T47D (cell line): Measurements from ENCODE around the gene DLK1.

ENCODE experiments used
- DNase-seq, 2 experiments: peaks; one replicate each; pipeline versions ENCODE4 v3.0.0 to v3.0.0-alpha.2; 2011 to 2012; ENCODE audit warnings: low read depth in 1 of 2, low spot score in 1 of 2
- JUND ChIP-seq: IDR thresholded peaks from 2 replicates; pipeline ENCODE4 v1.6.1; 2012; ENCODE audit warnings: low read depth
- in situ Hi-C: cut with HindIII; loops from 2 replicates; pipeline ENCODE4 v1.10.0; 2016; ENCODE audit warnings: low sequenced_read_pairs, low pct_unique_long_range_greater_than_20kb

Gene DLK1

DNA sequence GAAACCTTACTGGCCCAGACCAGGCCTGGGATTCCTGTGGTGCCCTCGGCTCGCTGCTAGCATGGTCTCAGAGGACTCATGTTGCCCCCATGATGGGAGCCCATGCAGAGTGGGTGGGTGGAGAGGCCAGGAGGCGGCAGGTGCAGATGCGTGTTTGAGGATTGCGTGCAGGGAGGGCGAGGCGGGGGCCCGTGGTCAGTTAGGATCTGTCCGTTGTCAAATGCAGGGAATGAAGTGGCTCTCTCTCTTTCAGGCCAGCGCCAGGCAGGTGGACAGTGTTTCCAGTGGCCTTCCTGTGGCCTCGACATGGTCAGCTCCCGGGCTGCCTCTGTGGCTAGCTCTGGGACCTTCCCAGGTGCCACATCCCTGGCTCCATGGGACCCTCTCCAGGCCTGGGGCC is 39.3 kb upstream of the DLK1 start:
- DNase-seq: no peak
- in situ Hi-C loops: no loop called here
- no peak for TF ChIP-seq JUND

DNA sequence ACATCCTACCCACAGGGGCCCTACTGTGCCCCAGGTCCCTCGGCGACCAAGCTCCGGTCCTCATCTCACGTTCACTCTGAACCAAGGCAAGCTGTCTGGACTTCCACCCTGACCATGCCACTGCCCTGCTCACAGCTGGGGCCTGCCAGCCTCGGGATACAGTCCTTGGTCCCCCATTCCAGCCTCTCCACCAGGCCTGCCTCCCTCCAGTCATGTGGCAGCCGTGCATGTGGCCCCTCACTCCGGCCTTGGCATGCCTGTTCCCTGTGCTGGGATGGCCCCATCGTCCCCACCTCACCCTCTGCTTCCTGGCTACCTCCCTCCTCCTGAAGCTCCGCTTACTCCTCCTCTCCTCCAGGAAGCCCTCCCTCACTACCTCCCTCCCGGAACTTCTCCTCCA is 38.6 kb upstream of the DLK1 start:
- no peak for TF ChIP-seq JUND
- DNase-seq: no peak
- in situ Hi-C loops: no loop called here

DNA sequence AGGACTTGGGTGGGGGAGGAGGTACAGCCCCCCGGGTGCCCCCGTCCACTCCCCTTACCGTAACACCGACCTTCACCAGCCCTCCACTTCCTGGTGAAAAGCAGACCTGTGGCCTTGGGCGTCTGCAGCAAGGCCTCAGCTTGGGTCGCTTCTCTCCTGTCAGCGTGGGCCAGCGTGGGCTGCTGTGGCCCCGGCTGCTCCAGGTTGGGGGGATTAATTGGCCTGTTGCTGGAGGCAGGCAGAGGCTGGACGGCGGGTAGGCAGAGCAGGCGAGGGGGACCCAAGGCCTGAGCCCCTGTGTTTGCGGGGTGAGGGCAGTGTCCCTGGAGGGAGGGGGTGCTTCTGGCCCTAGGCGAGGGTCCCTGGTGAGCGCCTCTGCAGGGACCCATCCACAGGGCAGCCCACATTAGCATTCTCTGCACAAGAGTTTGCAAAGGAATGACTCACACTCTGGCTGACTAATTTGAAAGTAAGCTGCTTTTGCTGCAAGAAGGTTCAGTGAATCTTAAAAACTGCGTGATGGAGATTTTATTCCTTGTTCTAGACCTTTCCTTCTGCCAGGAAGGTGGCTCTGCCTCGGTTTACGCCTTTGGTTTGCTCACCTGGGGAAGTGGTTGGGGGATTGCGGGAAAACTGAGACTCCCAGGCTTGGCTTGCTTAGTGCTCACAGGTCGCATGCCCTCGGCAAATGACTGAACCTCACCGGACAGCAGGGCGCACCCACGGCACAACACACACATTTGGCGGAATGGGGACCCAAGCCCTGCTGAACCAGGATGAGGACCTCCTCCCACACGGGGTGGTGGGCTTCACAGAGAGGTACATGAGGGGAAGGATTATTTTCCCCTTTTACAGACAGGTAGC is 37.9 kb upstream of the DLK1 start:
- no peak for DNase-seq
- no peak for TF ChIP-seq JUND
- in situ Hi-C loops: no loop called here

DNA sequence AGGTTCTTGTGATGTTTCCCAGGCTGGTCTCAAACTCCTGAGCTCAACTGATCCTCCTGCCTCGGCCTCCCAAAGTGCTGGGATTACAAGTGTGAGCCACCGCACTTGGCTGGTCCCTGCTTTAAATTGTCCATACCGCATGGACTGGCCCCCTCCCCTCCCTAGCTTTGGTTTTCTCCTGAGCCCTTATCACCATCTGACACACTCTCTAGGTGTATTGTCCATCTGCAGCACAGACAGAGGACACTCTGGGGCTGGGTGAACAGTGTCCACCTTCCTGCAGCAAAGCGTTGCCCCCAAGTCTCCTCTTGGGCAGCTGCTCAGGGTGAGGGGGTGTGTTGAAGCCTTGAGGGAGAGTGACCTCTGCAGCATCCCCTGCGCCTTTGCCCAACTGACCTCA is 36.0 kb upstream of the DLK1 start:
- in situ Hi-C loops: no loop called here

DNA sequence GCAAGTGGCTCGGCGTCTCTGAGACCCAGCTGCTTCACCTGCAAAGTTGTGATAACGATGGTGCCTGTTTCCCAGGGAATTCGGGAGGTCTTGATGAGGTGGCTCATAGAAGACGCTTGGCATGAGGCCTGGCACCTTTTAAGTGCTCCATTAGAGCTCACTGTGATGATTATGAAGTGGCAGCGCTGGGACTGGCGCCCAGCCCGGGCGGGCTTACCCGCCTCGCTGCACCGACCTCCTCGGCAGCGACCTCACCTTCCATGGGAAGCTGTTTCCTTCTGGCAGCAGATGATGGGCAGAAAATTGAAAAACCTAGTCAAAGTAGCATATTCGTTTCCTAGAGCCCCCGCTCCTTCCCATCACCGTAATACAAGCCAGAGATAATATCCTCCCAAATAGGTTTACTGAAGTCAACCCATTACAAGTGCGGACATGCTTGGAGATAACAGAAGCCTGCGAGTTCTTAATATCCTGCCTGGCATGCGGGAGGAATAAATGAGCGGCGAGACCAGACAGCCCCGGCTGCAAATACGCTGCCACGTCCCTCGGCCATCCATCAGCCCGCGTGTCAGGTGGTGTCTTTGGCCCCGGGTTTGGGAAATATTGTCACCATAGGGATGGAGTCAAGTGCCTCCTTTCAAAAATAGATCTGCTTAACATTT is 35.2 kb upstream of the DLK1 start:
- in situ Hi-C loops: no loop called here
- DNase-seq: no peak
- TF ChIP-seq JUND: no peak

More for the DNA sequence above, 36.0 kb upstream of the DLK1 start:
- no peak for TF ChIP-seq JUND
- no peak for DNase-seq

DNA sequence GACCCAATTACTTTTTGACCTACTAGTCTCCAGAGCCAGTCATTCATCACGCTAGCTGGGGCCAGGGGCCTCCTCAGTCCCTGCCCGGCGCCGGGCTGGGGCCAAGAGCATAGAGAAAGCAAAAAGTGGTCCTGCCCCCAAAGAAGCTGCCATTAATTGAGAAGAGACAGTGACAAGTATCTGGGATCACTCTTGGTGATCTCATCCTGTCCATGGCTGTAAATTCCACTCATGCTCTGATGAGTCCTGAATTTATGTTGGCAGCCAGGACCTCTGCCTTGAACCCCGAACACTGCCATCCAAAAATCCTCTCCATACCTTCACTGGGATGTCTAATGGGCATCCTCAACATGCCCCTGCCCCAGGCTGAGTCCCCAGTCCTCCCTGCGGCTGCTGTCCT is 34.4 kb upstream of the DLK1 start:
- DNase-seq: no peak
- in situ Hi-C loops: no loop called here
- no peak for TF ChIP-seq JUND

DNA sequence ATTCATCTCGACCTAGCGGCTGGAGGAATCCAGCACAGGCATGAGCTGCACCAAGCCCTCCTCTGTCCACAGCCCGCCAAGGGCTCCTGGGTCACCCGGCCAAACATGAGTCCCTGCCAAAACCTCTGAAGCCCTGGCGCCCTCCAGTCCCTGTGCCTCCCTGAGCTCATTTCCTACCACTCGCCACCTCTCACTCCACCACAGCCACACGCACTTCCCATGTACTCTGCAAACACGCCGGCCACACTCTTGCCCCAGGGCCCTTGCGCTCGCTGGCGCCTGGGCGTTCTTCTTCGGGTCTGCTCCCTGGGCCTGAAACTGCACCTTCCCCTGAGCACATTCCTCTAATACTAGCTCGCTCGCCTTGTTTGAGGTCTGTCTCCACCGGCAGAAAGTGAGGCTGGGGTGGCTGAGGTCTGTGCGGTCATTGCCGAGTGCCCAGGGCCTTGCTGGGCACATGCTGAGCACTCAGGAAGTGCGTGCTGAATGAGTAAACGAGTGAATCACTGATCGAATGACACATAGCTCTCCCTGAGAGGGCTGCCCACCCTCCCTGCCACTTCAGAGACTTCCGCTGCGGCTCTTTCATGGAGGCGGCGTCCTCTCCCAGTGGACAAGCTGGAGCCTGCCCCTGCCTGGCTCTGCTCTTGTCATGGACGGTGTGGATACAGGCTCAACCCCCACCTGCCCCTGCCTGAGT is 33.7 kb upstream of the DLK1 start:
- in situ Hi-C loops: no loop called here
- TF ChIP-seq JUND: no peak
- DNase-seq: no peak

DNA sequence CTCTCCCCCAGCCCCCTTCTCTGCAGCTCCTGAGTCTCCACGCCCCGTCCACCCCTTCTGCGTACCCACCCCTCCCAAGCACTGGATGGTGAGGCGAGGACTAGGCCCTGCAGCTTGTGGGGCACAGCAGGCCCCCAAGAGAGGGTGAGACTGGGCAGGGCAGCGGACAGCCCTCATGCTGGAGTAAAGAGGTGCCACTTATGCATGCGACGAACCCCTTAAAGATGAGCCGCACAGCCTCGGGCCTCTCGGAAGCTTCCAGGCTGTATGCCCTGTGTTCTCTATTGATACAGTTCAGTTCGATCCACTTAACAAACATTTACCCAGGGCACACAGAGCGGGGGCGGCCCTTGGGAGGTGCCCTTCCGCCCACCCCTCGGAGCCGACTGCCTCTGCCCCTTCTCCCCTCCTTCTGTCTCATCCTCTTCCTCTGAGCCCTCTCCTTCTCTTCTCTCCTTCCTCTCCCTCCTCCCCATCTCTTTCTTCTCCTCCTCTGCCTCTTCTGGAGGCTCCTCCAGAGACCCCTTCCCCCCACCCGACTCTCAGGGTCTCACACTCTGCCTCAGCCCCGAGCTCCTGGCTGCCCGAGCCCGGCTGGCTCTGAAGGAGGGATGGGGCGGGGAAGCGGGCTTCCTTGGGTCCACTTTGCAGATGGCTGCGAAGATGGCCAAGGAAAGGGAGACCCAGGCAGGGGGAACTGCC is 32.7 kb upstream of the DLK1 start:
- in situ Hi-C loops: no loop called here
- TF ChIP-seq JUND: no peak
- no peak for DNase-seq

DNA sequence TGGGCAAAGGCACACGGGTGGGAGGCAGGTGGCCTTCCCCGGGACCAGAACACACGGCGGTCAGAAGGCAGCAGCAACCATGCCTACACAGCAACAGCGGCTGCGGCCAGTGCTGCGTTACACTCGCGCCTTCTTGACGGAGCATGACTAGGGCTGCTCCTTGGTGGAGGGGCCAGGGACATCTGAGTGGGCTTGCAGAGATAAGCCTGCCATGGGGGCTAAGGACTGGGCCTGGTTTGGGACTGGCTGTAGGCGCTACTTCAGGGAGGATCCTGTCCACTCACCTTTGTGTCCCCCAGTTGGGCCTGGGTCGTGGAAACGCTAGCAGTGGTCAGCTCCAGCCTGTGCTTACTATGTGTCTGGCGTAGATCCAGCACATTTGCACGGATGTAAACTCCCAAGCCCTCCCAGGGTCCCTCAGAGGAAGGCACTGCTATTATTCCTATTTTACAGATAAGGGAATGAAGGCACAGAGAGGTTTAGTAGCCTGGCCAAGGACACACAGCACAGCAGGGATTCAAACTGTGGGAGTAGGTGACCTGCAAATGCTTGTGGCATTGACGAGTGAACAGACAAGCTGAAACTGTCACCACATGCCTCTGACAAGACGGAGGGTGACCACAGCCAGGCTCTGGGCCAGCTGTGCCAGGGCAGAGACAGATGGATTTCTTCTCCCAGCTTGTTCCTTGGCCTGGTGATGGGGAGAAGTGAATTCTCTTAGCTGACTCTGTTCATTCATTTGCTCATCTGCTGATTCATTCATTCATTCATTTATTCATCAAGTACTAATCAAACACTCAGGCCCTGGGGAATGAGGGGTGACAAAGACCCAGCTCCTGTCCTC is 31.9 kb upstream of the DLK1 start:
- in situ Hi-C loops: no loop called here
- no peak for TF ChIP-seq JUND
- no peak for DNase-seq

DNA sequence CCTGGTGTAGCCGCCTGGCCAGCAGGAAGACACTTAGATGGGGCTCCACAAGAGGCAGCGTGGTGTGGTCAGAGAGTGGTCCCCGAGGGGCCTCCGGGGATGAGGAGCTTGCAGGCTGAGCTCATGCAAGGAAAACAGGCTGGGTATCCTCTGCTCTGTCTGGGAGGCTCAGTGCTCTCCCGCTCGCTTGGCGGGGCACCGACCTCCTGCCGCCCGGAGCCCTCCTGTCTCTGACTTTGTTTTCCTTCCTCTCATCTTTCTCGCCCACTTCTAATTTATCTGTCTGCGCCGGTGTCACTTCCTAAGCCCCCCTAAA is 31.3 kb upstream of the DLK1 start:
- no peak for DNase-seq
- in situ Hi-C loops: no loop called here
- no peak for TF ChIP-seq JUND

DNA sequence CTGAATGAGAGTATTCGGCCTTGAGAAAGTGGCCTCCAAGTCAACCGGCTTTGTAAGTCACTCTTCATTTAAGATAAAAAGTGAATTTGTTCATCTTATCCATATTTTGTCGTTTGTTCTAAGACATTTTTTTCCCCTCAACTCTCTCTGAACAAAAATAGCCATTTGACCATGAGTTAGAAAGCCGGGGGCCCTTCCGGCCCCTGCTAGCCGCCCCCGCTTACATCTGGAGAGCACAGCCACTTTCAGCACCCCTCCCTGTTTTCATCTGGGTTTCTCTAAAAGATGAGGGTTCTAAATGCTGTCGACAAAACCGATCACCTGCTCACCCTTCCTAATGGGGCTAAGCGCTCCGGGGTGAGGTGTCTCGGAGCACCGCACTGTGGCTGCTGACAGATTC is 30.7 kb upstream of the DLK1 start:
- in situ Hi-C loops: no loop called here
- no peak for TF ChIP-seq JUND
- no peak for DNase-seq

DNA sequence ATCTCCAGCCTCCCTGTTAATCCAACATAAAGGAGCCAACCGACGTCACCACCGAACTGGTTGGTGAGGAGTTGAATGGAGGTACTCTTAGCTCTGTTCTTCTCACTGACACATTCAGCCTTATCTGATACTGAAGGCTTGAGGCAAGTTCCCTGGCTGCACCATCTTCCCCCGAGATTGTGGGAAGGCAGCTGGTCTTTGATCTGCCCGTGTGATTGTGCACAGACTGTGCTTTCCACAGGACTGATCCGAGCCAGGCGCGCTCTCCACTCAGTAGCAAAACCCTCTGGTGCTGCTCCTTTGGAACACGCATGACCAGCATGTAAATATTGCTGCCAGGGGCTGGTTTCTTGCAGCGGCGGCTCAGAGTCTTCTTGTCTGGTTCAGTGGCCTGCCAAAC is 30.1 kb upstream of the DLK1 start:
- no peak for DNase-seq
- no peak for TF ChIP-seq JUND
- in situ Hi-C loops: no loop called here
